ENCODE measurements around the gene SELENOF.
A peak's percentile ranks its signal among the peaks of the same experiment; 100 is the strongest.

The SELENOF gene

GRCh38 chr1:86933562-86934377 is 19.8 kb upstream of the SELENOF start:
- H3K9me3 Mint-ChIP-seq, result no peaks in the 10 kb centered on the region
- no peaks in the 10 kb centered on the region for H3K36me3 Mint-ChIP-seq
- no peak overlapping the region for H3K4me3 Mint-ChIP-seq
- DNase-seq, result no peak
- H3K27ac Mint-ChIP-seq, result no peak overlapping the region
- CTCF ChIA-PET, result no interaction called here
- H3K4me1 Mint-ChIP-seq, result peaks cover 6% of the 10 kb centered on the region
- H3K27me3 Mint-ChIP-seq, result no peaks in the 10 kb centered on the region

- Mint-ChIP-seq H3K9me3 (no peaks in the 10 kb centered on the region), H3K27ac (no peak overlapping the region), H3K4me1 (peaks cover 6% of the 10 kb centered on the region), H3K4me3 (no peak overlapping the region), H3K36me3 (no peaks in the 10 kb centered on the region), H3K27me3 (no peaks in the 10 kb centered on the region)
- DNase-seq, result no peak
- CTCF ChIA-PET, result no interaction called here
These were observed 19.1 kb upstream of the SELENOF start for GRCh38 chr1:86933051-86933450.

GRCh38 chr1:86928819-86929218 is 14.9 kb upstream of the SELENOF start:
- CTCF ChIA-PET, result no interaction called here
- H3K27ac Mint-ChIP-seq, result no peak overlapping the region

GRCh38 chr1:86926883-86927282 is 13.0 kb upstream of the SELENOF start:
- CTCF ChIA-PET, result no interaction called here
- Mint-ChIP-seq H3K36me3 (peaks cover 23% of the 10 kb centered on the region), H3K27me3 (no peaks in the 10 kb centered on the region), H3K9me3 (peaks cover 31% of the 10 kb centered on the region), H3K27ac (no peak overlapping the region), H3K4me3 (no peak overlapping the region), H3K4me1 (peaks cover 12% of the 10 kb centered on the region)
- no peak for DNase-seq

More at GRCh38 chr1:86928819-86929218, 14.9 kb upstream of the SELENOF start:
- no peaks in the 10 kb centered on the region for H3K27me3 Mint-ChIP-seq
- H3K4me3 Mint-ChIP-seq, result no peak overlapping the region
- H3K4me1 Mint-ChIP-seq, result peaks cover 17% of the 10 kb centered on the region
- no peak for DNase-seq
- H3K9me3 Mint-ChIP-seq, result peaks cover 19% of the 10 kb centered on the region
- H3K36me3 Mint-ChIP-seq, result peaks cover 14% of the 10 kb centered on the region

GRCh38 chr1:86925742-86926141 is 11.8 kb upstream of the SELENOF start:
- no peak overlapping the region for H3K27ac Mint-ChIP-seq
- CTCF ChIA-PET, result no interaction called here
- DNase-seq, result no peak
- peaks cover 12% of the 10 kb centered on the region for H3K4me1 Mint-ChIP-seq
- H3K27me3 Mint-ChIP-seq, result no peaks in the 10 kb centered on the region
- H3K4me3 Mint-ChIP-seq, result no peak overlapping the region
- peaks cover 29% of the 10 kb centered on the region for H3K36me3 Mint-ChIP-seq
- H3K9me3 Mint-ChIP-seq, result peaks cover 33% of the 10 kb centered on the region

GRCh38 chr1:86924324-86924960 is 10.5 kb upstream of the SELENOF start:
- H3K36me3 Mint-ChIP-seq, result peaks cover 29% of the 10 kb centered on the region
- H3K4me3 Mint-ChIP-seq, result no peak overlapping the region
- CTCF ChIA-PET, result no interaction called here
- H3K27me3 Mint-ChIP-seq, result no peaks in the 10 kb centered on the region
- no peak for DNase-seq
- peaks cover 12% of the 10 kb centered on the region for H3K4me1 Mint-ChIP-seq
- H3K27ac Mint-ChIP-seq, result no peak overlapping the region
- peaks cover 33% of the 10 kb centered on the region for H3K9me3 Mint-ChIP-seq

GRCh38 chr1:86922445-86922844 is 8.5 kb upstream of the SELENOF start:
- no peak for DNase-seq
- Mint-ChIP-seq H3K36me3 (peaks cover 31% of the 10 kb centered on the region), H3K4me1 (peaks cover 16% of the 10 kb centered on the region), H3K4me3 (no peak overlapping the region), H3K27ac (no peak overlapping the region), H3K9me3 (peaks cover 33% of the 10 kb centered on the region), H3K27me3 (no peaks in the 10 kb centered on the region)
- CTCF ChIA-PET, result no interaction called here

- no peak for DNase-seq
- Mint-ChIP-seq H3K27me3 (no peaks in the 10 kb centered on the region), H3K4me1 (peaks cover 21% of the 10 kb centered on the region), H3K27ac (no peak overlapping the region), H3K36me3 (peaks cover 17% of the 10 kb centered on the region), H3K9me3 (peaks cover 2% of the 10 kb centered on the region), H3K4me3 (peak overlapping the region; percentile 10)
- CTCF ChIA-PET, result interaction anchor here (0.7 to 3.1 kb wide), 2 partner anchors 12 to 167 kb away, joined by 3 to 10 read pairs; no protein-coding TSS in a partner anchor
These were observed 2.8 kb upstream of the SELENOF start for GRCh38 chr1:86916752-86917151.

GRCh38 chr1:86915737-86916235 is 1.9 kb upstream of the SELENOF start:
- CTCF ChIA-PET, result interaction anchor here (0.7 to 3.1 kb wide), 5 partner anchors 9 to 168 kb away, joined by 3 to 10 read pairs (median 3); no protein-coding TSS in a partner anchor
- Mint-ChIP-seq H3K9me3 (no peaks in the 10 kb centered on the region), H3K36me3 (peaks cover 19% of the 10 kb centered on the region), H3K4me1 (peaks cover 31% of the 10 kb centered on the region), H3K27ac (no peak overlapping the region), H3K4me3 (no peak overlapping the region), H3K27me3 (no peaks in the 10 kb centered on the region)
- DNase-seq, result no peak

GRCh38 chr1:86914998-86915736 is 1.2 kb upstream of the SELENOF start:
- H3K36me3 Mint-ChIP-seq, result peaks cover 23% of the 10 kb centered on the region
- DNase-seq, result peak; percentile 65
- peaks cover 33% of the 10 kb centered on the region for H3K4me1 Mint-ChIP-seq
- H3K27me3 Mint-ChIP-seq, result no peaks in the 10 kb centered on the region
- no peaks in the 10 kb centered on the region for H3K9me3 Mint-ChIP-seq
- H3K27ac Mint-ChIP-seq, result no peak overlapping the region
- H3K4me3 Mint-ChIP-seq, result no peak overlapping the region
- CTCF ChIA-PET, result interaction anchor here (1.0 to 3.1 kb wide), 4 partner anchors 8 to 169 kb away, joined by 3 to 10 read pairs (median 5); no protein-coding TSS in a partner anchor

GRCh38 chr1:86914601-86914997 is 673 bp upstream of the SELENOF start, which contains the start of gene HS2ST1:
Gene HS2ST1 (plus strand): TSS chr1:86914635.
- DNase-seq, result no peak
- H3K27ac Mint-ChIP-seq, result no peak within 1 kb of the TSS
- no peak within 1 kb of the TSS for H3K4me3 Mint-ChIP-seq
- CTCF ChIA-PET, result interaction anchor here (1.0 to 3.1 kb wide), 3 partner anchors 131 to 528 kb away, joined by 3 to 10 read pairs (median 7); no protein-coding TSS in a partner anchor
- H3K27me3 Mint-ChIP-seq, result no peaks in the 10 kb centered on the region
- no peaks in the 10 kb centered on the region for H3K9me3 Mint-ChIP-seq
- H3K4me1 Mint-ChIP-seq, result peaks cover 37% of the 10 kb centered on the region
- peaks cover 28% of the 10 kb centered on the region for H3K36me3 Mint-ChIP-seq

GRCh38 chr1:86913399-86913895 is 479 bp downstream of the SELENOF start:
- peaks cover 46% of the 10 kb centered on the region for H3K4me1 Mint-ChIP-seq
- CTCF ChIA-PET, result interaction anchor here (0.8 to 3.1 kb wide), 2 partner anchors 171 kb away, joined by 3 to 10 read pairs; no protein-coding TSS in a partner anchor
- H3K27me3 Mint-ChIP-seq, result no peaks in the 10 kb centered on the region
- H3K36me3 Mint-ChIP-seq, result peaks cover 33% of the 10 kb centered on the region
- no peak overlapping the region for H3K4me3 Mint-ChIP-seq
- no peak overlapping the region for H3K27ac Mint-ChIP-seq
- H3K9me3 Mint-ChIP-seq, result no peaks in the 10 kb centered on the region
- peak; percentile 55 for DNase-seq

GRCh38 chr1:86912281-86912900 is 1.5 kb downstream of the SELENOF start:
- CTCF ChIA-PET, result no interaction called here
- H3K4me3 Mint-ChIP-seq, result no peak overlapping the region
- peaks cover 38% of the 10 kb centered on the region for H3K36me3 Mint-ChIP-seq
- no peaks in the 10 kb centered on the region for H3K9me3 Mint-ChIP-seq
- H3K27me3 Mint-ChIP-seq, result no peaks in the 10 kb centered on the region
- peaks cover 45% of the 10 kb centered on the region for H3K4me1 Mint-ChIP-seq
- DNase-seq, result no peak
- peak overlapping the region; percentile 2 for H3K27ac Mint-ChIP-seq

All from activated naive CD4-positive, alpha-beta T cell treated with anti-CD3 and anti-CD28 coated beads, Interleukin-2, amount 10 ng/mL, durations not matched to agents 7 days and 5 days (primary cell).